HepG2 (cell line): ENCODE data around the gene SVOP.

Experiments used
- BHLHE40 ChIP-seq: IDR thresholded peaks from 2 replicates; pipeline ENCODE4 v1.6.1; 2011; ENCODE audit warnings: low read length, improper control_type of control experiment
- CTCF ChIP-seq: sonication (generic); formaldehyde crosslinking; IDR thresholded peaks from 2 replicates; pipeline ENCODE4 v1.5.0; 2020; ENCODE audit warnings: mild to moderate bottlenecking, missing genetic modification reagents, moderate library complexity
- EP300 ChIP-seq, 3 experiments: sonication (generic) in 1 of 3; formaldehyde crosslinking in 1 of 3; IDR thresholded peaks; 2 replicates each; pipeline versions ENCODE4 v1.5.1 to v1.6.1; 2011 to 2020; ENCODE audit warnings: low read depth in 2 of 3, low read length in 2 of 3, borderline replicate concordance in 1 of 3, improper control_type of control experiment in 1 of 3, mild to moderate bottlenecking in 1 of 3, missing genetic modification reagents in 1 of 3, moderate library complexity in 1 of 3
- ESRRA ChIP-seq: sonication (generic); formaldehyde crosslinking; IDR thresholded peaks from 2 replicates; pipeline ENCODE4 v1.5.1; 2020; ENCODE audit warnings: mild to moderate bottlenecking, low read depth, missing genetic modification reagents
- EZH2 ChIP-seq: conservative IDR thresholded peaks from 2 replicates; pipeline ENCODE4 v1.6.1; 2012; ENCODE audit warnings: mild to moderate bottlenecking, low read depth, low read length, moderate library complexity
- HDAC2 ChIP-seq: sonication (generic); formaldehyde crosslinking; IDR thresholded peaks from 2 replicates; pipeline ENCODE4 v1.4.0; 2020; ENCODE audit warnings: missing genetic modification reagents
- MAX ChIP-seq: IDR thresholded peaks from 2 replicates; pipeline ENCODE4 v1.6.1; 2012; ENCODE audit warnings: inconsistent platforms
- POLR2A ChIP-seq, 2 experiments: IDR thresholded peaks; 2 replicates each; pipeline ENCODE4 v1.6.1; 2011; ENCODE audit warnings: low read depth in 2 of 2, low read length in 2 of 2, mild to moderate bottlenecking in 1 of 2, moderate library complexity in 1 of 2; ENCODE audit not compliant: insufficient read depth in 1 of 2
- TAF1 ChIP-seq: sonication (generic); formaldehyde crosslinking; IDR thresholded peaks from 2 replicates; pipeline ENCODE4 v1.4.0; 2020; ENCODE audit warnings: missing genetic modification reagents
- ZBTB20 ChIP-seq: sonication (generic); formaldehyde crosslinking; IDR thresholded peaks from 2 replicates; pipeline ENCODE4 v1.8.1; 2023; ENCODE audit warnings: missing genetic modification reagents, low read depth, mild to moderate bottlenecking, borderline replicate concordance
- ZBTB40 ChIP-seq, 2 experiments: fragments of 450-650 bp in 1 of 2; sonication (generic) in 1 of 2; formaldehyde crosslinking in 1 of 2; IDR thresholded peaks; 2 replicates each; pipeline versions ENCODE4 v1.6.1 to v1.8.0; 2016 to 2022; ENCODE audit warnings: antibody characterized with exemption in 1 of 2, mild to moderate bottlenecking in 1 of 2, missing genetic modification reagents in 1 of 2
- ZBTB8A ChIP-seq: sonication (generic); formaldehyde crosslinking; IDR thresholded peaks from 2 replicates; pipeline ENCODE4 v1.4.0; 2020; ENCODE audit warnings: mild to moderate bottlenecking, low read depth, missing genetic modification reagents, borderline replicate concordance
- ZNF747 ChIP-seq: sonication (generic); formaldehyde crosslinking; IDR thresholded peaks from 2 replicates; pipeline ENCODE4 v1.8.1; 2023; ENCODE audit warnings: missing genetic modification reagents, mild to moderate bottlenecking, borderline replicate concordance

- no peak for TF ChIP-seq POLR2A (IDR thresholded peaks at IDR 0.05; ENCODE audit: insufficient read depth in 1 of 2, low read depth in 2 of 2, low read length in 2 of 2)
- no peak for TF ChIP-seq EP300 (IDR thresholded peaks at IDR 0.05; ENCODE audit: low read depth in 2 of 2, low read length in 2 of 2)
- TF ChIP-seq EP300 (CRISPR knock-in tag; IDR thresholded peaks at IDR 0.05; ENCODE audit: borderline replicate concordance): no peak
- no peak for TF ChIP-seq BHLHE40
- no peak for TF ChIP-seq CTCF (CRISPR knock-in tag)
- TF ChIP-seq HDAC2 (CRISPR knock-in tag): no peak
- TF ChIP-seq TAF1 (CRISPR knock-in tag): no peak
- no peak for TF ChIP-seq EZH2
- TF ChIP-seq MAX: no peak
- TF ChIP-seq ZBTB40 (IDR thresholded peaks at IDR 0.05): no peak
- no peak for TF ChIP-seq ZBTB40 (CRISPR knock-in tag; IDR thresholded peaks at IDR 0.05)
- TF ChIP-seq ZBTB8A: no peak
- TF ChIP-seq ZNF747 (CRISPR knock-in tag): no peak
- TF ChIP-seq ZBTB20 (CRISPR knock-in tag): no peak
- no peak for TF ChIP-seq ESRRA (CRISPR knock-in tag)
Observed at GRCh38 chr12:109004017-109004416, 16.9 kb downstream of the SVOP start.
